Loucy (cell line): ENCODE results near the gene PPP1R26.

Experiments used
- EZH2phosphoT487 ChIP-seq: fragments of 200-600 bp; IDR thresholded peaks from 2 replicates; pipeline ENCODE4 v1.6.1; 2018; ENCODE audit warnings: antibody characterized with exemption, mild to moderate bottlenecking, moderate library complexity, borderline replicate concordance
- TF ChIP-seq, protein P1 (sequence below): fragments of 200-600 bp; sonication (generic); conservative IDR thresholded peaks from 2 replicates; pipeline ENCODE4 v1.5.1; 2014; ENCODE audit warnings: mild to moderate bottlenecking, antibody characterized with exemption, low read length

DNA sequence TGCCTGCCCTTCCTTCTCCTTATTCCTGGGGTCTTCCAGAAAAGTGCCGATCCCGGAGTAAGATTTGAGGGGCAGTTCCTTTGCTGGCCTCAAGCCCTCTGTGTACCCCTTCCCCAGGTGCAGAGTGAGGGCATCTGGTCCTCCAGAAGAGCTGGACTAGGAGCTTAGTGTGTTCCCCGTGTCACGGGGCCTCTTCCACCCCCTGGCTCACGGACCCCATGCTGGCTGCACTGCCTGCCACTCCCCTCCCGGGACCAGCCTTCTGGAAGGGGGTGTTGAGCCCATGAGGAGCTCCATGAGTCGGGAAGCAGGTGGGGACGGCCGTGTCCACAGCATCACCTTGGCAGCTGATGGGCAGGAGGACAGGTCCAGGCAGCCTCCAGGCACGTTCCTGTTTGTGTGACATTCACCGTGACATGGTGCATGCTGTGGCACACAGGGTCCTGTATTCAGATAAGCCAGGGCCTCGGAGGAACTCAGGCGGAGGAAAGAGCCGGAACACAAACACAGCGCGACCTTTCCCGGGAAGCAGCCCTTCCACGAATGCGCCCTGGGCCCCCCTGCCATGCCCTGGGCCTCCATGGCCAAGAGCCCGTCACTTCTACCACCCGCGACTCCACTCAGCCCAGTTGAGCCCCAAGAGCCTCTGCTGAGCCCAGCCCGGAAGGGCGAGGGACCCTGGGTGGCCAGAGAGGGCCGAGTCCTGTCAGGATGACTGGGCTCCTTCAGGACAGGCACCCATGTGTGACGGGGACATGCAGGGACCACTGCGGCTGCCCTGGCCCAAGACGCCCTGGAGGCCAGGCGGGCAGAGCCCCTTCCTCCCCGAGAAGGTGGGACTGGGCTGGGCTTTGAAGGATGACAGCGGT lies 35.7 kb downstream of the PPP1R26 start:
- TF ChIP-seq, protein P1, sequence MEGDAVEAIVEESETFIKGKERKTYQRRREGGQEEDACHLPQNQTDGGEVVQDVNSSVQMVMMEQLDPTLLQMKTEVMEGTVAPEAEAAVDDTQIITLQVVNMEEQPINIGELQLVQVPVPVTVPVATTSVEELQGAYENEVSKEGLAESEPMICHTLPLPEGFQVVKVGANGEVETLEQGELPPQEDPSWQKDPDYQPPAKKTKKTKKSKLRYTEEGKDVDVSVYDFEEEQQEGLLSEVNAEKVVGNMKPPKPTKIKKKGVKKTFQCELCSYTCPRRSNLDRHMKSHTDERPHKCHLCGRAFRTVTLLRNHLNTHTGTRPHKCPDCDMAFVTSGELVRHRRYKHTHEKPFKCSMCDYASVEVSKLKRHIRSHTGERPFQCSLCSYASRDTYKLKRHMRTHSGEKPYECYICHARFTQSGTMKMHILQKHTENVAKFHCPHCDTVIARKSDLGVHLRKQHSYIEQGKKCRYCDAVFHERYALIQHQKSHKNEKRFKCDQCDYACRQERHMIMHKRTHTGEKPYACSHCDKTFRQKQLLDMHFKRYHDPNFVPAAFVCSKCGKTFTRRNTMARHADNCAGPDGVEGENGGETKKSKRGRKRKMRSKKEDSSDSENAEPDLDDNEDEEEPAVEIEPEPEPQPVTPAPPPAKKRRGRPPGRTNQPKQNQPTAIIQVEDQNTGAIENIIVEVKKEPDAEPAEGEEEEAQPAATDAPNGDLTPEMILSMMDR = no peak
- TF ChIP-seq EZH2phosphoT487 = no peak
